Left lung (tissue), 10 donors: Measurements from ENCODE around the gene RGSL1. TPM values are rescaled to one million over a fixed set of nuclear protein-coding genes. Genes with fewer than 3 reads are reported as not detected.

ENCODE experiments used
- ATAC-seq: fragments of 200-7000 bp; cut with Tn5 transposase; one replicate; pipeline ENCODE4 v1.9.1; 2020; ENCODE audit warnings: moderate library complexity
- DNase-seq, 4 donors: peaks; one replicate each; pipeline ENCODE4 v3.0.0-alpha.2; 2013 to 2020
- H3K27ac ChIP-seq, 2 donors: fragments of 200-600 bp; sonication (generic) in 1 of 2; one replicate each; pipeline versions ENCODE4 v1.5.0 to v1.8.0; 2020 to 2021
- H3K27me3 ChIP-seq, 2 donors: fragments of 200-600 bp; sonication (generic) in 1 of 2; one replicate each; pipeline versions ENCODE4 v1.5.0 to v1.8.0; 2020 to 2021
- H3K36me3 ChIP-seq, 2 donors: fragments of 200-600 bp; sonication (generic) in 1 of 2; one replicate each; pipeline versions ENCODE4 v1.5.0 to v1.8.0; 2020 to 2021
- H3K4me1 ChIP-seq, 2 donors: fragments of 200-600 bp; one replicate each; pipeline ENCODE4 v1.8.0; 2021
- H3K4me3 ChIP-seq, 2 donors: fragments of 200-600 bp; sonication (generic) in 1 of 2; one replicate each; pipeline versions ENCODE4 v1.5.0 to v1.8.0; 2020 to 2021; ENCODE audit warnings: mild to moderate bottlenecking in 1 of 2
- H3K9me3 ChIP-seq, 2 donors: fragments of 200-600 bp; sonication (generic) in 1 of 2; one replicate each; pipeline versions ENCODE4 v1.5.0 to v1.8.0; 2020 to 2021
- CTCF ChIP-seq, 2 donors: fragments of 200-600 bp; sonication (generic) in 1 of 2; IDR thresholded peaks; one replicate each; pipeline versions ENCODE4 v1.5.0 to v1.8.0; 2021; ENCODE audit warnings: antibody characterized with exemption in 2 of 2
- intact Hi-C, 2 donors: fragments of 100-400 bp; cut with DNase I; formaldehyde crosslinking; loops; one replicate each; pipeline versions ENCODE4 v1.11.2 to v1.14.2; 2022
- polyA plus RNA-seq, 6 donors: library from polyadenylated mRNA; unstranded; fragments of 120-200 nt; gene quantifications; one replicate each; pipeline ENCODE4 v1.2.1, GENCODE V29; 2013; ENCODE audit not compliant: insufficient read length in 6 of 6
- total RNA-seq, 2 donors: library from RNA; stranded (reverse); fragmentation: NEBNext Ultra II Directional; extraction: Animal tissue kit (Norgen Biotek cat#: 25700); gene quantifications; one replicate each; pipeline ENCODE4 v1.2.1, GENCODE V29; 2021
- donor health status: DM: no; HTN: yes; CAD: no.
- donor health status: DM: no; HTN: no; CAD: no.

The RGSL1 gene
- total and polyA plus RNA-seq, 8 donors: 0.39 TPM; not detected in 7

- Histone ChIP-seq H3K9me3 (peaks cover 0 to 2% of the 10 kb centered on the region in 2 donors), H3K4me3 (no peak overlapping the region), H3K27me3 (no peaks in the 10 kb centered on the region), H3K36me3 (no peaks in the 10 kb centered on the region), H3K27ac (no peak overlapping the region), H3K4me1 (peaks cover 0 to 8% of the 10 kb centered on the region in 2 donors)
- ATAC-seq (no peak), DNase-seq (no peak)
- intact Hi-C loops: no loop called here
- TF ChIP-seq CTCF (IDR thresholded peaks at IDR 0.05): no peak
Measured at GRCh38 chr1:182484067-182484466, 34.1 kb downstream of the RGSL1 start.

GRCh38 chr1:182484531-182485257 lies 34.7 kb downstream of the RGSL1 start:
- peaks cover 0 to 3% of the 10 kb centered on the region in 2 donors for H3K27me3 ChIP-seq
- peak; percentile 73 for ATAC-seq
- no peaks in the 10 kb centered on the region for H3K36me3 ChIP-seq
- no peak for DNase-seq
- no peak overlapping the region for H3K27ac ChIP-seq
- H3K9me3 ChIP-seq: no peaks in the 10 kb centered on the region
- H3K4me3 ChIP-seq: no peak overlapping the region
- intact Hi-C loops: no loop called here
- no peak for TF ChIP-seq CTCF (IDR thresholded peaks at IDR 0.05)
- H3K4me1 ChIP-seq: peaks cover 0 to 8% of the 10 kb centered on the region in 2 donors

GRCh38 chr1:182485861-182486260 lies 35.9 kb downstream of the RGSL1 start:
- intact Hi-C loops: no loop called here
- H3K4me1 ChIP-seq: peaks cover 0 to 8% of the 10 kb centered on the region in 2 donors
- no peaks in the 10 kb centered on the region for H3K9me3 ChIP-seq
- H3K4me3 ChIP-seq: no peak overlapping the region
- no peak for TF ChIP-seq CTCF (IDR thresholded peaks at IDR 0.05)
- no peak for DNase-seq
- ATAC-seq: no peak
- no peaks in the 10 kb centered on the region for H3K36me3 ChIP-seq
- peaks cover 0 to 3% of the 10 kb centered on the region in 2 donors for H3K27me3 ChIP-seq
- no peak overlapping the region for H3K27ac ChIP-seq

- H3K4me3 ChIP-seq: no peak overlapping the region
- H3K9me3 ChIP-seq: no peaks in the 10 kb centered on the region
- DNase-seq (no peak), ATAC-seq (no peak)
- intact Hi-C loops: no loop called here
- no peak for TF ChIP-seq CTCF (IDR thresholded peaks at IDR 0.05)
- H3K4me1 ChIP-seq: peaks cover 0 to 8% of the 10 kb centered on the region in 2 donors
- peaks cover 0 to 3% of the 10 kb centered on the region in 2 donors for H3K27me3 ChIP-seq
- H3K27ac ChIP-seq: no peak overlapping the region
- no peaks in the 10 kb centered on the region for H3K36me3 ChIP-seq
Measured at GRCh38 chr1:182488803-182489202, 38.9 kb downstream of the RGSL1 start.

- intact Hi-C loops: no loop called here
- Histone ChIP-seq H3K4me3 (no peak overlapping the region), H3K9me3 (no peaks in the 10 kb centered on the region), H3K4me1 (no peaks in the 10 kb centered on the region), H3K36me3 (no peaks in the 10 kb centered on the region), H3K27ac (no peak overlapping the region), H3K27me3 (peaks cover 0 to 3% of the 10 kb centered on the region in 2 donors)
- TF ChIP-seq CTCF (IDR thresholded peaks at IDR 0.05): no peak
- DNase-seq: no peak
- ATAC-seq: no peak
Measured at GRCh38 chr1:182493063-182493462, 43.1 kb downstream of the RGSL1 start.
